Measurements from ENCODE around the gene FAM219A.
A peak's percentile ranks its signal among the peaks of the same experiment; 100 is the strongest.
"Not testable (repeated sequence)": the region's sequence is repeated elsewhere in the genome, so short reads cannot be mapped to it uniquely, and the experiment has no call there.

FAM219A gene

GRCh38 chr9:34482746-34483145, 24.4 kb upstream of the FAM219A start:
- DNase-seq = not testable (repeated sequence)

GRCh38 chr9:34481620-34482019, 23.2 kb upstream of the FAM219A start:
- DNase-seq = not testable (repeated sequence)

GRCh38 chr9:34479431-34479866, 21.1 kb upstream of the FAM219A start:
- no peak for DNase-seq

DNA sequence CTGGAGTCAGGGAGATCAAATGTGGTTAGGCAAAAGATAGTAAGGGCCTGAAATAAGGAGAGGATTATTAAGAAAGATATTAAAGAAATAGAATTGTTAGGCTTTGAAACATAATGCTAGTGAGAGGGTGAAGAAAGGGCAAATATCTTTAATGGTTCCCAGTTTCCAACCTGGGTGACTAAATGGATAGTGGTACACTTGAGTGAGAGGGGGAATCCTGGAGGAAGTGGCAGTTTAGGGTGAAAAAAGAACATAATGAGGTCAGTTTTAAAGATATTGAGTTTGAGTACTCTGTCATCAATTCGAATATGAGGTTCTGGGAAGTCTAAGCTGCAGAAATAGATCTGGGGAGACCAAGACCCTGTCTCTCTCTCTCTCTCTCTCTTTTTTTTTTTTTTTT, 19.2 kb upstream of the FAM219A start:
- DNase-seq = no peak

DNA sequence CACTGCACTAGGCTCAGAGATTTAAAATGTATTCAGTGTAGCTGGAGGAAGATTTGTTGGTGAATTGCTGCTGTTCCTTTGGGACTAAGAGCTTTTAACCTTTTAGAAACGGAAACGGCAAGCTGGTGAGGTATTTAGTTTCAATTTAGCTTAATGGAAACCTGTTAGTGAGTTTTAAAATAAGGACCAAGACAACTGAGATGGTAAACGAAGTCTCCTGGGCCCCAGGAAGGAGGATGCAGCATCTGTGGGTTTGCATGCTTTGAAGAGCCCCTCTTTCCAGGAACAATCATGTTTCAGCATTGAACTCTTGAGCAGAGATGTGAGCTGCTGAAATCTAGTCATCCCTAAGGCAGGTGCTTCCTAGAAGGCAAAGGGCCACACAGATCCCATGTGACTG, 16.7 kb upstream of the FAM219A start:
- DNase-seq = no peak

DNA sequence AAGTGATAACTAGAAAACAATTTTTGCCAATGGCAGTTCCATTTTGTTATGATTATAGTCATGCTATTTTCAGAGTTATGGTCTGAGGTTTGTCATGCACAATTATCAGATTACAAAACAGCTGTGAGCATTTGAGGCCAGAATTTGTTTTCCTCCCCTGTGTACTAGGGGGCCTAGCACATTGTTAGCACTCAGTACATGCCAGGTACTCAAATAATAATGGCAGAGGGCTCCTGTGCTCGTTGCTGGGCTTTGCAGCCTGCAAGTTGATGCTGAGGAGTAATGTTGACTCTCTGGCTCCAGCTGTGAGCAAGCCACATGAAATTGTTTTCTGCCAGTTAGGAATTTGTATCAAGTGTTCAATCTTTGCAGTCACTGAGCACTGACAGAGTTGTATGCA, 7.1 kb upstream of the FAM219A start:
- DNase-seq = no peak

DNA sequence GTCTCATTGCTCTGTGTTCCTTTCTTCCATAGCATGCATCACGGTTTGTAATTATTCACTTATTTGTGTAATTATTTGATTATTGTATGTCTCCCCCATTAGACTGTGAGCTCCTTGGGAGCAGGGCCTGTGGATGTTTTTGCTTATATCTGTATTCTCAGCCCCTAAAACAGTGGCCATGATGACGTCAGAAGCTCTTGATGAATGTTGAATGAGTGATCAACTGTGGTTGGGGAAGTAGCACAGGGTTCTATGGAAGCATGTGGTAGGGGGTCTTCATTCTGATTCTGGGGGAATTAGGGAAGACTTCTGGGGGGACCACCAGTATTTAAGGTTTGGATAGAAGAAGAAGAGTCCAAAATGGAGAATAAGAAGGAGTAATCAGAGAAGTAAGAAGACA, 6.2 kb upstream of the FAM219A start:
- no peak for DNase-seq

GRCh38 chr9:34463901-34464232, 5.5 kb upstream of the FAM219A start:
- DNase-seq = no peak

DNA sequence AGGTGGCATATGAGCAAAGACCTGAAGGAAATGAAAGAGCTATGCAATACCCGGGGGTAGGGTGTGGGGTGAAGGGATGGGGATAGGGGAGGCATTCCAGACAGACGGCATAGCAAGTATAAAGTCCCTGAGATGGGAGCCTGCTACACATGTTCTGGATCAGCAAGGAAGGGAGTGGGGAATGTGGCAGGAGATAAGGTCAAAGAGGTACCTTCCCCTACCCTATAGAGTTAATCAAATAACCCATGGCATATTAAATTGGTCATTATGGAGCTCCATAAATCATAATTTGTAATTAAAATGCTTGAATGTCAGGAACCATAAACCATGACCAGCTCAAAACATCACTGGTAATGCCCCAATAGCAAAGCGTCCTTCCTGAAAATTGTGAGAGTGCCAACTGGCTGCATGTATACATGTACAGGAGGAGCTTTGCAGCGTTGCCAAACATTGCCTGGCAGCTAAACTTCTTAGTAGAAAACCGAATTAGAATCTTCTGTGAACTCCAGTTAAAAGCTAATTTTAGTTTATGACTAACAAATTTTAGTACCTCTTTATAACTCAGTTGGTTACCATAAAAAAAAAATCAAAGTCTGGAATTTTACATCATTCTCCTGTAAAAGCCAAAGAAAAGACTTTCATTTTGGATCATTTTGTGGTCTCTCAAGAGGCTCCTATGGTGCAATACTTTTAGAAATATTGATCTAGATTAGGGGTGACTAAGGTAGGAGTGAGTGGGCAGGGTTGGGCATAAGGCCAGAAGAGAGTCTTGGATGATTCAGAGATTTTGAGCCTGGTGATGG, 4.9 kb upstream of the FAM219A start:
- peak; percentile 53 for DNase-seq

- no peak for DNase-seq
Observed at GRCh38 chr9:34459941-34460340, 1.6 kb upstream of the FAM219A start.

DNA sequence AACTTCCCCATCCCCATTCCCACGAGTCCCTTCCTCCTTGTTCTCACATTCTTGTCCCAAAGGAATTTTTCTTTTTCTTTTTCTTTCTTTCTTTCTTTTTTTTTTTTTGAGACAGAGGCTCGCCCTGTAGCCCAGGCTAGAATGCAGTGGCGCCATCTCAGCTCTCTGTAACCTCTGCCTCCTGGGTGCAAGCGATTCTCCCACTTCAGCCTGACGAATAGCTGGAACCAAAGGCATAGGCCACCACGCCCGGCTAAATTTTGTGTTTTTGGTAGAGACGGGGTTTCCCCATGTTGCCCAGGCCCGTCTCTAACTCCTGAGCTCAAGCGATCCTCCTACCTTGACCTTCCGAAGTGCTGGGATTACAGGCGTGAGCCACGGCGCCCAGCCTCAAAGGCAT, 986 bp upstream of the FAM219A start:
- no peak for DNase-seq

DNA sequence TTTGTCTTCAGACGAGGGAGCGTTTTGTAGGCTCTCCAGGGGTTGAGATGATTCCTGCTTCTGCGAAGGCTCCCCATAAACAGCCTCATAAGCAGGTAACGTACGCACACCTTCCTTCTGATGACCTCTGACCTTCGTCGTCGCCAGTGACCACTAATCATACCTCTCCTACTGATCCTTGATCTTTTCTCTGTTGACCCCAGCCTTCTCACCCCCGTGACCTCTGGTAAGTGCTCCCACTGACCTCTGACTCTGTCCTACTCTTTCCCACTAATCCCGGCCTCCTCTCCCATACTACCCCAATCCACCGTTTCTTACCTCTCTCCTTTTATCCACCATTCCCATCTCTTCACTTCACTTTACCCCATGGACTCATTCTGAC, 580 bp upstream of the FAM219A start:
- DNase-seq = no peak

DNA sequence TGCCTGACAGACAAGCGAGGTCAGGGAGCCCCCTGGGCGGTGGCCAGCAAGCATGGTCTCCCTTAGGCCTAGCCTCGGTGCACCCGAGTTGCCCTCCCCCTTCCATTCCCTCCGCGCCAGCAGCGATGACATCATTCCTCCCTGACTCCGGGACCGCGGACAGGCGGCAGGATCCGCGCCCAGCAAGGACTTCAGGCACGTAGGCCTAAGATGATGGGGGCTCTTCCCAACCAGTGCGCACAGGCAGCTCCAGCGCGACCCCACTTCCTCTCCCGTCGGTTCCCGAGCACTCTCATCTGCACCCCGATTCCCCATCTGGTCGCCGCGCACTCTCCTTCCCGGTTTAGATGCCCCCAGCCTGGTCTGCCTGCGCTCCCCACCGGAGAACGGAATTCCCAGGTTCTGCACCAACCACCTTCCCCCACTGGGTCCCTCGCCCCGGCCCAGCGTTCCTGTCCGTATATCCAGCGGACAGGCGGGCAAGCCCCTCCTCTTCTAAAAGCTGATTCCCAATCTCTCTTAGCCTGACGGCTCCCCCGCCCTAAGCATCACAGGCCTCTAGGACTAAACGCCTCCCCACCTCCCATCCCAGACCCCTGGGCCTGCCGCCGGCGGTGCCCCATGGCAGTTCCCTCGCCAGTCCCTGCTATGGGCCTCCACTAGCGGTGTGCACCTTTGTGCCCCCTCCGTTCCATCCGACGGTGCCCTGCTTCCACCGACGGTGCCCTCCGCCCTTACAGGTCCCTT, 931 bp downstream of the FAM219A start:
- DNase-seq = peak; percentile 47

DNA sequence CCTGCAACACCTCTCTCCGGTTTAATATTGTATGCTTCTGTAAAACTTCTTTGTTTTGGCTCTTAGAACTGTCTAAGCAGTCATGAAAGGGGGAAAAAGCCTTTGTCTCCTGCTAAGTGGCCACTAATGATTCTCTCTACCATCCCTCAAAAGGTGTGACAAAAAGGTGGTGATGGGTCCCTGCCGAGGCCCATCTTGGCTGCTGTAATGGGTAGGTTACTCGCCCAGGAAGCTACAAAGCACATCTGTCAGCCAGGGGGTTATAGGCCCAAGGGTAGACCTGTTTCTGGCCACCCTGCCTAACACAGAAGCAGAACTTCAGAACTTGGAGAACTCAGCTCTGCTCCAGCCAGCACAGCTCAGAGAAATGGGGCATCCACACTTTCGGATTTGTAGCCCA, 1.6 kb downstream of the FAM219A start:
- DNase-seq = no peak

DNA sequence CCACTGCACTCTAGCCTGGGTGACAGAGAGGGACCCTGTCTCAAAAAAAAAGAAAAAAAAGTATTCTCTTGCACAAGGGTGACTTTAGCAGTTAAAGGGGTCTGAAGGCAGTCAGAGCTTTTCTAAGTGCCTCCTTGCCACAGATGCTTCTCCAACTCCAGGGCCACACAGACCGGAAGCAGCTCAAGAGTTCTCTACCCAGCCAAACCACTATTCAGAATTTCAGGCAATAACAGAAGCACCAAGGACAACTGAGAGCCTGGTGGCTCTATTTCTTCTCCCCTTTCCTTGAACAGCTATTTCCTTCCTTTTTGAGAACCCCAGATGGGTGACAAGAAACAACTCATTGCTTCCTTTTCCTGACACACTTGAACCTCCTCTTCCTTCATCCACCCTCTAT, 2.2 kb downstream of the FAM219A start:
- no peak for DNase-seq

GRCh38 chr9:34454571-34455065, 3.8 kb downstream of the FAM219A start:
- no peak for DNase-seq

DNA sequence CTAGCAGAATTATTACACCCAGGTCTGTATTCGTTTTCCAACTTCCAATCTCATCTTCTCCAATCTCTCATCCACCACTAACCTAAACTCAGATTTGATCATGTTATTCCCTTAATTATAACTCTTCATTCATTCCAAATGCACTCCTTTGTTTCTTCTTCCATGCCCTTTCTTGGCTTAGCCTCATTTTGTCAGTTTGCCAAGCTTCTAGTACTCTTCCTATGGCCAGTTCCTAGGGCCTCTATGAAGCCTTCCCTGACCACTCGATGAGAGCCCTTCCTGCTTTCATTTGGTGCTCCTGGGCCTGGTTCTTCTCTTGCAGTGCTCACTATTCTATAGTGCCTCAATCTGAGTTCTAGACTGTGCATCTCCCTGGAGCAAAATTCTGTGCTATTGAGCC, 5.8 kb downstream of the FAM219A start:
- DNase-seq = no peak

DNA sequence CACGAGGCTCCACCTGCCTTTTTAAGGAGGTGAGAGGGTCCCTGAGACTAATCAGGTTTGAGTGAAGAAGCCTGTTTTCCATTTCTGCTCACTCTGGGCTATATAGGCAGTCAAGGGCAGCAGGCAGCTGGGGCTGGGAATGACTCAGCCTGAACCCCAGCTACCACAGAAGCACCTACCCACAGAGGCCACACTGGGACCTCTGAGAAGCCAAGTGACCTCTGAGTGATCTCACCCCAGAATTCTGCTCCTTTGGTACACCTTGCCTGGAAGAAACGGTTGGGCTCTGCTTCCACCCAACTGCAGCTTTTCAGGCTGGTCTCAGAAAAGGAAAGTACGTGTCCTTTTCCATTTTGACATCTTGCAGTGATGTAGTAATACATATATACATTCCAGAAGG, 6.8 kb downstream of the FAM219A start:
- no peak for DNase-seq

GRCh38 chr9:34451135-34451534, 7.2 kb downstream of the FAM219A start:
- DNase-seq = no peak

GRCh38 chr9:34450644-34451043, 7.7 kb downstream of the FAM219A start:
- no peak for DNase-seq

GRCh38 chr9:34446951-34447350, 11.4 kb downstream of the FAM219A start:
- no peak for DNase-seq

GRCh38 chr9:34446468-34446891, 11.9 kb downstream of the FAM219A start:
- DNase-seq = no peak

DNA sequence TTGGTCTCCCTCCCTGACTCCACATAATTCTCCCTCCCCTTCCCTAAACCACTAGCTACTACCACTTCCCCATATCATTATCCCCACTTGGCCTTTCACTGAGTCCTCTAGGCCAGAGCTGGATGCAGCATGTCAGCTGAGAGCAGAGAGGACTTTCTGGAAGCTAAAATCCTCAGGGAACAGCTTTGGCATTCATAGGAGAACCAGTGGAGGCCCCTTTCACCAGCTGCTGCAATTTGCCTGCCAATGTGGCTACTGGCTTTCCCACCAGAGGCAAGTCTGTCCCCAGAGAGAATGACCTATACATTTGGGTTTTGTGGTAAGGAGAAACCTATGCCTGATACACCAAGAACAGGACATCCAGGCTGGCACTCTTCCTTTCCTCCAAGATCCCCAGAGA, 14.4 kb downstream of the FAM219A start:
- no peak for DNase-seq

- DNase-seq = no peak
Observed at GRCh38 chr9:34443533-34443932, 14.8 kb downstream of the FAM219A start.

All from kidney glomerular epithelial cell (primary cell).